HepG2 (cell line): ENCODE results near the gene FBXO4. TPM values are rescaled to one million over a fixed set of nuclear protein-coding genes. Genes with fewer than 3 reads are reported as not detected.

Experiments used
- CREBL2 ChIP-seq: sonication (generic); formaldehyde crosslinking; IDR thresholded peaks from 2 replicates; pipeline ENCODE4 v1.8.1; 2023; ENCODE audit warnings: missing genetic modification reagents, mild to moderate bottlenecking, borderline replicate concordance
- DDIT3 ChIP-seq: sonication (generic); formaldehyde crosslinking; IDR thresholded peaks from 2 replicates; pipeline ENCODE4 v1.4.0; 2020; ENCODE audit warnings: mild to moderate bottlenecking, missing genetic modification reagents
- GABPA ChIP-seq, 2 experiments: IDR thresholded peaks; 2 replicates each; pipeline ENCODE4 v1.6.1; 2011 to 2016; ENCODE audit warnings: low read depth in 2 of 2, low read length in 1 of 2, missing biosample characterization in 1 of 2, missing genetic modification characterization in 1 of 2
- HHEX ChIP-seq: IDR thresholded peaks from 2 replicates; pipeline ENCODE4 v1.6.1; 2016; ENCODE audit warnings: control low read depth
- HINFP ChIP-seq: sonication (generic); formaldehyde crosslinking; IDR thresholded peaks from 2 replicates; pipeline ENCODE4 v1.4.0; 2020; ENCODE audit warnings: low read depth, mild to moderate bottlenecking, missing genetic modification reagents
- HNRNPLL ChIP-seq: fragments of 200-400 bp; formaldehyde crosslinking; IDR thresholded peaks from 2 replicates; pipeline ENCODE4 v1.6.1; 2017; ENCODE audit warnings: mild to moderate bottlenecking, low read depth, low read length; ENCODE audit not compliant: poor library complexity, severe bottlenecking
- KDM2A ChIP-seq: sonication (generic); formaldehyde crosslinking; IDR thresholded peaks from 2 replicates; pipeline ENCODE4 v1.4.0; 2020; ENCODE audit warnings: low read depth, missing genetic modification reagents, borderline replicate concordance
- MAF1 ChIP-seq: sonication (generic); formaldehyde crosslinking; IDR thresholded peaks from 2 replicates; pipeline ENCODE4 v1.5.0; 2020; ENCODE audit warnings: missing genetic modification reagents, borderline replicate concordance
- MLXIP ChIP-seq: sonication (generic); formaldehyde crosslinking; IDR thresholded peaks from 2 replicates; pipeline ENCODE4 v1.9.0; 2021; ENCODE audit warnings: missing genetic modification reagents, borderline replicate concordance
- NFIC ChIP-seq: IDR thresholded peaks from 2 replicates; pipeline ENCODE4 v1.6.1; 2012; ENCODE audit warnings: mild to moderate bottlenecking, low read length, inconsistent platforms
- NFKBIZ ChIP-seq: IDR thresholded peaks from 2 replicates; pipeline ENCODE4 v1.6.1; 2018; ENCODE audit warnings: missing genetic modification reagents, missing compliant biosample characterization
- PLRG1 ChIP-seq: fragments of 450-650 bp; conservative IDR thresholded peaks from 2 replicates; pipeline ENCODE4 v1.6.1; 2016
- POLR2AphosphoS5 ChIP-seq: IDR thresholded peaks from 2 replicates; pipeline ENCODE4 v1.6.1; 2012; ENCODE audit warnings: low read depth, low read length
- POLR2G ChIP-seq: fragments of 200-400 bp; formaldehyde crosslinking; IDR thresholded peaks from 2 replicates; pipeline ENCODE4 v1.6.1; 2018; ENCODE audit warnings: mild to moderate bottlenecking, low read depth, low read length, moderate library complexity
- REL ChIP-seq: sonication (generic); formaldehyde crosslinking; conservative IDR thresholded peaks from 2 replicates; pipeline ENCODE4 v1.8.0; 2022; ENCODE audit warnings: mild to moderate bottlenecking, missing genetic modification reagents, moderate library complexity
- SOX13 ChIP-seq, 3 experiments: fragments of 450-650 bp in 1 of 3; sonication (generic) in 1 of 3; formaldehyde crosslinking in 1 of 3; IDR thresholded peaks in 2 of 3; conservative IDR thresholded peaks in 1 of 3; 2 replicates each; pipeline versions ENCODE4 v1.5.0 to v1.6.1; 2016 to 2020; ENCODE audit warnings: antibody characterized with exemption in 1 of 3, mild to moderate bottlenecking in 1 of 3, missing compliant biosample characterization in 1 of 3, missing genetic modification reagents in 1 of 3, moderate library complexity in 1 of 3
- TARDBP ChIP-seq: sonication (generic); formaldehyde crosslinking; IDR thresholded peaks from 2 replicates; pipeline ENCODE4 v1.8.0; 2022; ENCODE audit warnings: mild to moderate bottlenecking, missing genetic modification reagents
- ZNF34 ChIP-seq: sonication (generic); formaldehyde crosslinking; IDR thresholded peaks from 2 replicates; pipeline ENCODE4 v1.4.0; 2020; ENCODE audit warnings: mild to moderate bottlenecking, missing genetic modification reagents, borderline replicate concordance
- ZNF484 ChIP-seq: sonication (generic); formaldehyde crosslinking; IDR thresholded peaks from 2 replicates; pipeline ENCODE4 v1.5.1; 2020; ENCODE audit warnings: mild to moderate bottlenecking, low read depth, missing genetic modification reagents, borderline replicate concordance
- ZNF598 ChIP-seq: sonication (generic); formaldehyde crosslinking; IDR thresholded peaks from 2 replicates; pipeline ENCODE4 v1.5.1; 2020; ENCODE audit warnings: mild to moderate bottlenecking, missing genetic modification reagents, borderline replicate concordance
- ZNF766 ChIP-seq: sonication (generic); formaldehyde crosslinking; IDR thresholded peaks from 2 replicates; pipeline ENCODE4 v1.5.0; 2020; ENCODE audit warnings: missing genetic modification reagents, borderline replicate concordance
- ZNF800 ChIP-seq: sonication (generic); formaldehyde crosslinking; IDR thresholded peaks from 2 replicates; pipeline ENCODE4 v1.4.0; 2020; ENCODE audit warnings: missing genetic modification reagents
- polyA plus RNA-seq, 8 experiments: library from polyadenylated mRNA; depleted of rRNA in 3 of 8; stranded (reverse) in 7 of 8; unstranded in 1 of 8; fragments of >200 nt; fragmentation: Illumina TruSeq in 4 of 8; extraction: Trizol in 4 of 8; gene quantifications; 2 replicates each; pipeline versions ENCODE4 v1.2.1 to v1.2.3, GENCODE V29; 2011 to 2016; ENCODE audit warnings: low read depth in 4 of 8, missing spikeins in 1 of 8, mixed read lengths in 1 of 8; ENCODE audit not compliant: insufficient read depth in 1 of 8
- total RNA-seq, 5 experiments: library from RNA; depleted of rRNA; stranded (reverse); fragments of >200 nt; fragmentation: Illumina TruSeq; extraction: Trizol; gene quantifications; 2 replicates each; pipeline ENCODE4 v1.2.3, GENCODE V29; 2016; ENCODE audit warnings: low read depth in 1 of 5

Gene FBXO4
- total and polyA plus RNA-seq, 2 of the 13 experiments (the other 11 are each of a cell fraction or from before 2014, with no cell fraction given): 5.2 to 16.4 TPM

- no peak for TF ChIP-seq MLXIP (CRISPR knock-in tag)
- TF ChIP-seq MAF1 (CRISPR knock-in tag): peak; percentile 92
- TF ChIP-seq ZNF34 (CRISPR knock-in tag): peak; percentile 86; the same call in 1 of the 2 replicates
- peak; percentile 88 for TF ChIP-seq POLR2G
- peak; percentile 75 for TF ChIP-seq POLR2AphosphoS5
- no peak for TF ChIP-seq HHEX (CRISPR knock-in tag)
- TF ChIP-seq HNRNPLL: peak; percentile 78
- no peak for TF ChIP-seq GABPA (IDR thresholded peaks at IDR 0.05; ENCODE audit: low read depth, low read length)
- peak; percentile 31; the same call in 1 of the 2 replicates for TF ChIP-seq GABPA (CRISPR knock-in tag; IDR thresholded peaks at IDR 0.05; ENCODE audit: low read depth)
- TF ChIP-seq ZNF598 (CRISPR knock-in tag): peak; percentile 61; the same call in 1 of the 2 replicates
- no peak for TF ChIP-seq SOX13 (IDR thresholded peaks at IDR 0.05)
- peak in 1 of 2 experiments; percentile 63; a peak in 2 of 4 replicates for TF ChIP-seq SOX13 (CRISPR knock-in tag; conservative IDR thresholded peaks at IDR 0.05 in 1 of 2, IDR thresholded peaks at IDR 0.05 in 1 of 2)
- TF ChIP-seq DDIT3 (CRISPR knock-in tag): no peak
- TF ChIP-seq NFKBIZ (CRISPR knock-in tag): peak; percentile 89
- TF ChIP-seq KDM2A (CRISPR knock-in tag): peak; percentile 98
- TF ChIP-seq ZNF800 (CRISPR knock-in tag): no peak
- TF ChIP-seq HINFP: peak; percentile 97
- no peak for TF ChIP-seq ZNF484 (CRISPR knock-in tag)
- no peak for TF ChIP-seq REL (CRISPR knock-in tag)
- no peak; the same call in 1 of the 2 replicates for TF ChIP-seq CREBL2 (CRISPR knock-in tag)
- TF ChIP-seq TARDBP (CRISPR knock-in tag): peak; percentile 88
- no peak for TF ChIP-seq NFIC
- TF ChIP-seq PLRG1: no peak
- TF ChIP-seq ZNF766: peak; percentile 13; the same call in 1 of the 2 replicates
These were observed at the start of gene FBXO4 (continued) for GRCh38 chr5:41924872-41925554.
